NCI-H345 (cell line): Measurements from ENCODE around the gene SHISA6.

Experiments used
- DNase-seq: peaks from one replicate; lab custom pipeline; 2025; lab: John Stamatoyannopoulos, UW

The SHISA6 gene

DNA sequence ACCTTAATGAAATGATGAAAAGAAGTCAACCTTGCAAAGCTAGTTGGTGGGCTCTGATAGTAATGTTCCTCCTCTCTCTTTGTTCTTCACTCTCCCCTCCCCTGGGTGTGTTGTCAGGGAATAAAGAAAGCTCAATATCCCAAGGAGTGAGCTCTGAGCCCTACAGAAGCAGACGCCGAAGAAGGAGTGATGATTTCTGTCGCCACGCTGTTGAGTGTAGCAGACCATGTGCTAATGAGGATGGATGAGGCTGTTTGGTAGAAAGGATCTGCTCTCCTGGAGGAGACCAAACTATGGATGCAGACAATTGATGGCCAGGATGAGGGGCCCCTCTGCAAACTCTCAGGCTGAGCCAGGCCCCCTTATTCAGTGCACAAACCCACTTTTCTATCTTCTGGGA is 217.3 kb downstream of the SHISA6 start:
- no peak for DNase-seq

DNA sequence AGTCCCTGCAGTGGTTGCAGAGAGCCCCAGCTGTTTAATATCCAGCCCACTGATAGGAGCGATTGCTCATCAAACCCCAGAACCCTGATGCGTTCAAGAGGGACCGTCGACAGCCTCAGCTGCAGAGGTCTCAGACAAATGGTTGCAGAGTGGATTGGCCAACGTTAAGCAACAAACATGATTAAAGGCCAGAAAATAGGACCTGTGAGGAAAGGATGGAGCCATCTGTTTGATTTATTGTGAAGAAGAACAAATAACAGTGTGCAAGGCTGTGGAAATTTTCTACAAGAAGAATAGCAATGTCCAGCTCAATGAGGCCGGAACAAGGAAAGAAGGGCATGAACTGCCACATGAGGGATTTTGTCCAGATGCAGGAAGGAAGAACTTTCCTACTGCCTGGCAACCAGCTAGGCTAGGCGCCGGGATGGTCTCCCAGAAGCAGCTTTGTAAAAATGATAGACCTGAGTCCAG is 218.9 kb downstream of the SHISA6 start:
- no peak for DNase-seq

DNA sequence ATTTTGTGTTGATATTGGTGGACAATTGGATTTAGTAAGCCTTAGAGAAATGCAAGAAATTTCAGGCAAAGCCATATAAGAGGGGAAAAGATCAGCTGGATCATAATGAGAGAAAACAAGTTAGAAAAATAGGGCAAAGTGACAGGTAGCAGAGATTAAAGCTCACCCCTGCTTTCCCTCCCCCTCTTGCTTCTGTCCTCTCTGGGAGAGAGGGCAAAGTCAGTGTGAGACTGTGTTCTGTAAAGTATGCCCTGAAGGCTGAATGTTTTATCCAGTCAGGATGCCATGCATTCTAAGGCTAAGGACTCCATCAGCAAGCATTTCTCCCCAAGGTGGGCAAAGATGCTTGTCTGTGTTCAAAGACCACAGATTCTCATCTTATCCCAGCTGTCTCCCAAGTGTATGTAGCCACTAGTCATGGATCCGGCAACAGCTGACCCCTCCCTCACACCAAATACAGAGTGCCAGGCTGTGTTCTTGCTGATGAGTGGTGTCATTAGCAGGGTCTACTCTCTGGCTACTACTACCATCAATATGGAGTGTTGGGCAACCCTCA is 221.1 kb downstream of the SHISA6 start:
- DNase-seq = no peak

DNA sequence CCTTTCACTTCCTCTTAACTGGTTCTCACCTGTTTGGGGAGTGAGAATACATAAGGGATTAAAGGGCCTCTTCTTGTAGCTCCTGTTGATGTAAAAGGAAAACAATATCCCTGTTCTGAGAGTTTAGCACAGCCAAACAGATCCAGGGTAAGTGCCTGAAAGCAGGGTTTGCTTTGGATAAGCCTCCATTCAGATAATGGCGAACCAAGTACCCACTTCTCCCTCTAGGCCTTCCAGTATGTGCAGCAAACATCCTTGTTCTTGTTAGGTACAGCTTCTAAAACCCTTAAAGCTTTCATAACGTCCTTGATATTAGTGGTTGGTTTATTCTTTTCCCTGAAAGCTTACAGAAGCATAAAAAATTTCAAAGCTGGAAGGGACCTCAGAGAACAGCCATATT is 226.6 kb downstream of the SHISA6 start:
- DNase-seq = peak; percentile 19

DNA sequence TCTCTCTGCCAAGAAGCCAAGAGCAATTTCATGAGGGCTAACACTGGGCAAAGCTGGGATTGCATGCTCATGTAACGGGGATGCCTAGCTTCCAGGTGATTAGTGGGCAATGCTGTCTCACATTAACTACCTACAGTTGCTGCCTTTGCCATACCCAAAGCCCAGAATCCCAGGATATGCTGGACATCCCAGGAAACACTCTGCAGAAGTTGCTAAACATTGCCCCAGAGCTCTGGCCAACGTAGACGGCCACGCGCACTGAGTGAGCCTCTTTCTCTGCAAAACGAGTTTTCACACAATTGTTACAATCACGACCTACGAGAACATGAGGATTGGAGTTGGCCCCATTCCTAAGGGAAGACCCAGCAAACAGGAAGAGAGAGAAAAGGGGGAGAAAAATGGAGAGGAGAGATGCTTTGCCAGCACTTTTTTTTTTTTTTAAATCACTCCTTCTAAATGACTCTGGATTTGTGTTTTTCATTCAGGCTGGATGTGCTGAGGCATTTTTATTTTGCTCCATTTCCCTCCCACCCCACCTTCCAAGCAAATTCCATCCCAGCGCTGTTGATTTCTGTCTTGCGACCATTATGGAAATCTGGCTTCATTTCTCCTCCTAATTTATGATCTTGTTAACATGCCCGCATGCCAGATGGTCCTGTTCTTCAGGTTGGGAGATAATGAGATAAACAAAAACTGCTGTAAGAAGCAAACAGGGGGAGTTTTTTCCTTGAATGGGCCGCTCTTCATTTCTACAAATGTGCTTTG is 244.5 kb downstream of the SHISA6 start:
- DNase-seq = no peak

DNA sequence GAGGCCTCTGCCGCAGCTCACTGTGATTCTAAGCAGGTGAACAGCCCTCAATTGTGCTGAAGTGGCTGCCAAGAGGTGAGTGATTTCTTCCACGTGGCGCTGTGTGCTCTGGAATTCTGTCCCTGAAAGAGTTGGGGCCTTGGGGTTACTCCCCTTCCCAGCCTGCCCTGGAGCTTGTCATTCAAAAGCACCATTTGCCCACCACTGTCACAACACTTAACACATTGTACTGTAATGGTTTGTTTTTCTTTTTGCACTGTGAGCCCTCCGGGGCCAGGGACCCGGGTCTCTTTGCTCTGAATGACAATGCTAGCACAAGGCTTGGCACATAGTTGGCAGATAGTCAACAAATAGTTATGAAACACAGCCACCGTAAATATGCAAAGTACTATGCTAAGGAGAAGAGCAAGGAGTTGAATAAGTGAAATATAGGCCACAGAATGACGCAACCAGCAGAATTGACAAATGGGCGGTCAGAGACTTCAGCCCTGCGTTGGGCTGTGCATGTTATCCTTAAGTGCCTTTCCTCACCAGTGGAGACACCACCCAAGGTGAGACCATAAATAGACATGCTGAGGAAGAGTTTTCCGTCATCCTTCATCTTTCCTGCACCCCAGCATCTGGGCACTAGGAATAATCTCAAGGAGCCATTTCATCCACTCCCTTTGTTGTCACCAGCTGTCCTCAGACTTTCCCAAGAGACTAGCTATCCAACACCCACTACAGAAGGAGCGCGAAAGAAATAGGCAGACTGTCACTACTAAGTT is 245.3 kb downstream of the SHISA6 start:
- DNase-seq = no peak

DNA sequence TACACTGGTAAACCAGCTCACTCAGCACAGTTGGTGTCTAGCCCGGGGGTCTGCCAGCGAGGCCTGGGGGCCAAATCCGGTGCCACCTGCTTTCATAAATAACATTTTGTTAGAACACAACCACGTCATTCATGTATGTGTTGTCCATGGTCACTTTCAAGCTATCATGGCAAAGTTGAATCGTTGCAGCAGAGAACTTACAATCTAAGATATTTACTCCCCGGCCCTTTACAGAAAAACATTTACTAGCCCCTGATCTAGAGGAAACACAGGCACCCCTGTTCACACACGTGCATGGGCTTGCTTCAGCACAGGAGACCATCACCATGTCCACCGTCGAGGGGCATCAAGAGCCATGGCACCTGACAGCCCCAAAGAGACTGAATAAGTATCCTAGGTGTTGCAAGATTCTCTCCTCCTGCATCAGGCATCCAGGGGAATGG is 245.9 kb downstream of the SHISA6 start:
- DNase-seq = no peak

DNA sequence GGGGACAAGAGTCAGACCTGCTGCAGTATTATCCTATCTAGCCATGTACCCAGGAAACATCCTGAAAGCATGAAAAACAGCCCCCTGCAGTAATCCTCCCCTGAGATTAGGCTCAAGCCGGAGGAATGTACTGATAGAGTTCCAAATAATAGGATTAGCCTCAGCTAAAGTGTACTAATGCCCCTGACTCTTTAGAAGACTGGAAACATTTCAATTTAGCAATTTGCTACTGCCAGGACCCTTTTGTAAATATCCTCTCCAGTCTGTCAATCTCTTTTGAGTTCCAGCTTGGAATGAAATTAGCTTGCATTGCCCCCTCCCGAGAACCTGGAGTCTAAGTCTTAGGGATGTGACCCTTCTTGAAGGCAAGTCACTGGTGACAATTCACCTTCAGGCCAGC is 246.5 kb downstream of the SHISA6 start:
- DNase-seq = no peak

DNA sequence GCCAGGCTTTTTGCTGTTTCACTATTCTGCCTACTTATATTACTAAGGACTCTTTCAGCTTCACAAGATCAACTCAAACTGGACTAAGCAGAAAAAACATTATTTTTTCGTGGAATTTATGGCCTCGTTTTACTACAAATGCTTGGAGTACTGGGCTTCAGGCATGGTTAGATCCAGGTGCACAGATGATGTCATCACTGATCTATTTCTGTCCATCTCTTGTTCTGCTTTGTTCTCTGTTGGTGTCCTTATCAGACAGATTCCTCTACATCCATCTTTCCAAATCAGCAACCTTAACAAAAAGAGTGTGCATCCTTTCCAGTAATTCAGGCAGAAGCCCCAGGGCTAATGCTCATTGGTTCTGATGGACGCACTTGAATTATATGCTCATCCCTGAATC is 247.4 kb downstream of the SHISA6 start:
- no peak for DNase-seq

DNA sequence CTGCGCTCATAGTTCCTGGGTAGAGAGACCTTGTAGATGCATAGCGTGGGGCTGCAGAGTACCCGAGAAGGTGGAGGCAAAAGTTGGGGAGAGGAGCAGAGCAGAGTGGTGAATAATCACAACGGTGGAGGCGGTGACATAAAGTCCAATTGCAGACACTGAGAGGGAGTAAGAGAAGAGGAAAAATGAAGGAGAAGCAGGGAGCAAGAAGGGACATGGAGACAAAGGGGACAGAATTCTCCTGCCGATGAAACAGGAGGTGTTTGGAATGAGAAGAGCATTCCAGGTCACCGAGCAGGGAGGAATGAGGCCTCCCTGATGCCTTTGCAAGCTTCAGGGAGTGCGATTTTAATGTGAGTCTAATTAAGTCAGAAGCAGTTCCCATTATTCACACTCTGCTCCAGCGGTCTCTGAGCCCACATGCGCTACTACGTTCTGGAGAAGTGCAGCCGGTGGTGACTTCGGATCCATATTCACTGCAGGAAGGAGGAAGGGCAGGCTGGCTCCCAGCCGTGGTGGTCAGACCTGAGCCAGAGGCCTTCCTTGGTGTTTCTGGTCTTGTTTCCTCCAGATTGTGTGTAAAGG is 249.2 kb downstream of the SHISA6 start:
- no peak for DNase-seq

DNA sequence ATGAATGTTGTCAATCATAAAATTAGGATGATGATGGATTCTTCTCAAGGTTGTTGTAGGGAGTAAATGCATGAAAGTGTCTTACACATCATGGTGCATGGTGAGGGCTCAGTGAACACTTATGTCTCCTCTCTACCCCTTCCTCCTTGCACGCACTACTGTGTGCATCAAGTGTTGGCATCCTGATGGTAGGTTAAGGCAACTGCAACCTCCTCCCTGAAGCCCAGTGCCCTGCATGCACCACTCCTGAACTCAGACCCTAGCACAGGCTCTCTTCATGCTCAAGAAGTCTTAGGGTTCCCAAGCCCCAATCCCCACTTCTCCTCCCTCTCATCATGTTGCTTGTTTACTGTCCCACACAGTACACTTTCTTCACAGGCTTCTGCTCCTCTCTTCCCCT is 251.5 kb downstream of the SHISA6 start:
- no peak for DNase-seq

DNA sequence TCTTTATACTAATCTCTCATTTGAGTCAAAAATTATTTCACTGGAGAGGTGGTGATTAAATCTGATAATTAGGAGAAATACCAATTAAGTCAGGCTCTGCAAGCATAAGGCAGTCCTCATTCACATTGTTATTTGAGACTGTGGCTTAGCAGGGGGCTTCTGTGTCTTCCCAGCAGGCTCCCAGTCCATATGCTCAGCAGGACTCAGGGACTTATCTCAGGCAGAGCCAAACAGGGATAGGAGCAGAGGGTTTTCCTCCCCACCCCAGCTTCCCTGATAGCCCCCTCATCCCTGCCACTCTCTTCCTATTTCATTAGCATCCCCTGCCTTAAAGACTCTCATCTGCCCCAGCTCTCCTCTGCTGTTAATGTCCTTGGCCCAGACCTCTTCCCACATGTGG is 252.9 kb downstream of the SHISA6 start:
- peak; percentile 12 for DNase-seq

DNA sequence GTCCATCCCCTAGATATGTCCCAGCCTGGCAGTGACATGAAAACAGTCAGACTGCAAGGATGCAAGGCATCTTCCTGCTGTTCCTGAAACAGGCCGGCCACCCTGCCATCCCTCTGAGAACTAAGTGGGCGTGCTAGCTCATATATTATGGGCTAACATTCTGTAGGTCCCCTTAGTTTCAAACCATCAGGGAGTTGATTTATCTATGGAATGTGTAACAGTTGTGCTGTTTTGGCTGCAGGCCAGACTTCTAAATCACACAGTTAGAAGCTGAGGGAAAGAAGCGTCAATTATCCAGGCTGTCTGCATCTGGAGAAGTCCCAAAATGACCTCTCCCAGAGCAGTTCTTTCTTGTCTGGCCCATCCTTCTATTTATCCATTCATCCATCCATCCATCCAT is 254.6 kb downstream of the SHISA6 start:
- DNase-seq = peak; percentile 2

DNA sequence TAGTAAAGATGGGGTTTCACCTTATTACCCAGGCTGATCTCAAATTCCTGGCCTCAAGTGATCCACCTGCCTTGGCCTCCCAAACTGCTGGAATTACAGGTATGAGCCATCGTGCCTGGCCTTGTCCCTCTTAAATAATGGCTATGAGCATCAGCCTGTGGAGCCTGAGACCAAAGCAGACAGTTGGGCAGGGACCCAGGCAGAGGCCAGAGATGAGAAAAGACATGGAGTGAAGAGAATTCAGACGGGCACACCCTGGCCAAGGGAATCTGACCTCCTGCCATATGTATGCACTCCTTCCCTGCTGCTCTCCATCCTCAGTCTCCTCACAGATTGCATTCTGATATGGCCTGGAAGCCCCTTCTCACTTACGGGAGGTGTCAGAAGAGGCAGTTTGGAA is 258.9 kb downstream of the SHISA6 start:
- DNase-seq = no peak

DNA sequence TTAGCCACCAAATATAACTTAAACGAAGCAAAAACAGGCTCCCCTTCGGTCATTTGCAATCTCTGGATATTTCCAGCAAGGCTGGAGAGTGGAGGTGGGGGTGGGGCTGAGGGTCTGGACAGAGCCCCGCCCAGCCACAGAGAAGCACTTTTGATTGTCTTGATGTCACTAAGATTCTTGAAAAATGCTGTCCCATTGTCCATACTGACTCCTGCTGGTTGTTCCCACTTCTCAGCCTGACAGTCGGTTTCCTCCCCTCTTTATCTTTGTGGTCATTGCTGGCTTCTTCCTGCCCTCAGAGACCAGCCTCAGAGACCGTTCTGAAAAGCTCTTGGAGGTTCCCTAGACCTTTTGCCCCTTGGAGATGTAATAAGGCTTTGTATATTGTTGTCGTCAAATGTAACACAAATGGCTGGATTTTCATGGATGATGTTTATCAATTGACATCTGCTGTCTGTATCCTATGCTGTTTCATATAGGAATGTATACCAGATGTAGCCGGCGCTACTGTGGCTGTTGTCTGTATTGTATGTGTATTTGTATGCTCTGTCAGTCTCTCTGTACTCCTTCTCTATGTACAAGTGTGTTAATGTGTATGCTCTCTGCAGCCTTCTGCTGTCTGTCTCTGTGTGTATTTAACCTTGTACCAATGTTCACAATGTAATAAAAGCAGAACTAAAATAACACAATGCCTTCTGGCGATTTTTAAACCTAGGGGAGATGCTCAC is 262.5 kb downstream of the SHISA6 start:
- DNase-seq = no peak

DNA sequence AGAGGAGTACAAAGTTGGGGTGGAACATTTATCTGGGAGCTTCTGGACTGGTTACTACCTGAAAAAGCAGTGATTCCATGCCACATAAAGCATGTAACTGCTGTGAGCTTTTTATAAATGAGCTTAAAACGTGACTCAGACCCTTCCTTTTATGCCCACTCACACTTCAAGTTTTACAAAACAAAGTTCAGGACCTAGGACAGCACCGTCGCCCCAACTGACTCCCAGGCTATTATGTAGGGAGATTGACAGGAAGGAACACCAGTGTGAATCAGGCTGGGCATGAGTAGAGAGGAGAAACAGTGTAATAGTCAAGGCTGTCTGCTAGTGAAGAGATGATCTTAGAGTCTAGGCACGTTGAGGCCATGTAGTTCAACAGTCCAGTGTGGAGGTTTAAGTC is 265.6 kb downstream of the SHISA6 start:
- no peak for DNase-seq

DNA sequence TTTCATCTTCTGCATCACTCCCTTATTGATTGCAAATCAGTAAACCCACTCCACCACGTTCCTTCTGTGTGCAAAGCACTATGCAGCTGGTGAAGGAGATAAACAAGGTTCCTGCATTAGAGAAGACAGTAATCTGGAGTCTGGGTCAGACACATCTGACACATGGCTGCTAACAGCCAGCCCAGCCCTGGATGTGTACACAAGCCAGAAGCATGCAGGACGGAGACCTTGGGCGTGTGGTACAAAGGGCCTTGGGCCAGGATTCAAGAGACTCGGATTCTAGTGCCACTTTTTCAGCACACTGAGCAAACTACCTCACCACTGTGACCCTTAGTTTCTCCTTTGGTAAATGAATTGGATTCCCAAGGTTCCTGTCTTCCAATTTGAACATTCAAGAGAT is 270.7 kb downstream of the SHISA6 start:
- DNase-seq = no peak

DNA sequence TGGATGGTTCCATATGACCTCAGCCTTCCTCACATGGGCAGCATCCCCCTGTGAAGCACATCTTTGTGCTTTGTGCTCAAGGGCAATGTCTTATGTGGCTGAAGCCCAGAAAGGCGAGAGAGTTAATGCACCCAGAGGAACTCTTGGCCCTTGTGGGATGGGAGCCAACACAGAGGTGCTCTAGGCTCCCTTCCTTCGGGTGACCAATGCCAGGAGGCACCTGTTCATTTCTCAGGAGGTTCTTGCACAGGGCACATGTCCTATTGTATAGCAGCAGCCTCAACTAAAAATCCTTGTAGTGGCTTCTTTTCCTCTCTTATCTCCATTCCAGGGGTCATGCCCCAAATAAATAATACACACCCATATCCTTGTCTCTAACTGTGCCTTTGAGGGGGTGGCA is 273.6 kb downstream of the SHISA6 start:
- DNase-seq = no peak

DNA sequence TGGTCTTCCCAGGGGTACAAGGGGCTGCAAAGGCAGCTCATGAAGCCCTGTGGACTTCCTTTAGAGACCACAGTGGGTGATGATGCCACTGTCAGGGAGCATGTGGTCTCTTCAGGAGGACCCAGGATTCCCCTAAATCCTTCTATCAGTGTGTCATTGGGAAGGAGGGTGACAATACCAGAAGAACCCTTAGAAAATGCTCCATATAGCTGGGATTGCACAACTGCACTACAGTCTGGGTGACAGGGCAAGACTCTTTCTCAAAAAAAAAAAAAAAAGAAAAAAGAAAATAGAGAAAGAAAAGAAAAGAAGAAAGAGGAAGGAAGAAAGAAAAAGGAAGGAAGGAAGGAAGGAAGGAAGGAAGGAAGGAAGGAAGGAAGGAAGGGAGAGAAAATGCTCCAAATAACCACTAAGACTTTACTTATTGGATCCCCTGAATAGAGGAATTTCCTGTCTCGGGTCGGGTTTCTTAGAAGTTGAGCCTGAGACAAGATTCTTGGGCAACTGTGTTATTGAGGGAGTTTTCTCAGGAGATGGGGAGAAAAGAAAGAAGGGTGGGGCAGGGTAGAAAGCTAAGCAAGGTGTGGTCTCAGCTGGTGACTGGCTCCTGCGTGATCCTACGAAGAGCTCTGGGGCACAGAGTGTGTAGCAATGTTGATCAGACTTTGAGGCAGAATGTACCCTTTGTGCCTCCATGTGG is 274.1 kb downstream of the SHISA6 start:
- no peak for DNase-seq

DNA sequence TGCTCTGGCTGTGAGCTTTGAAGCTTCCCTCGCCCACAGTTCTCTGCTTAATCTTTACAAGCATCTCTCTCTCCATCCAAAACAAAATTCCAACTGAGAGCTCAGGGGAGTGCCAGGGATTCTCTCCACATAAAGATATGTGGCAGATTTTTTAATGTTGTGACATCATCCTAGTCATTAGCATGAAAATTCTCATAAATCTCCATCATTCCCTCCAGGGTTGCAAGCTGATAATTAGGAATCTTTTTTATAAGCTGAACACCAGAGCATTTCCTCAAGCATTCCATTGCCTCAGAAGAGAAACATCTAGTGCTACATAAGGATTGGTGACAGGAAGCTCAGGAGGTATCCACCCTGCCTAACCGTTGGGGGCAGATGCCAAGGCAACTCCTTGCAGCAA is 274.9 kb downstream of the SHISA6 start:
- no peak for DNase-seq

DNA sequence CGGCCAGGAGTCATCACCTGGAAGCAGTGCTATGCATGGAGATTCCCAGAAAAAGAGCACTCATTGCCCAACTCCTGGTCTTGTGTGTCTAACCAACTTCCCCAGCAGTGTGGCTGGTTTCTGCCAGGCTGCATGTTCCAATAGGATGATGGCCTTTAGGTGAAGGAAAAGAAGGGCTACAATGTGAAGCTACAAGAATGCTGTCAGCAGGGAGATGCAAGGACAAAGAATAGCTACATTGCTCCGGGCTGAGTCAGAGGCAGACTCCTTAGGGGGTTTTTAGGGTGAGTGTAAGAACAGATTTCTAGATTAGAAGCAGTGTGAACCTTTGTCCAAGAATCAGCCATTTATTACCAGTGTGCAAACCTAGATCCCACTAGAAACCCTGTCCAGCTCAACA is 294.2 kb downstream of the SHISA6 start:
- no peak for DNase-seq

DNA sequence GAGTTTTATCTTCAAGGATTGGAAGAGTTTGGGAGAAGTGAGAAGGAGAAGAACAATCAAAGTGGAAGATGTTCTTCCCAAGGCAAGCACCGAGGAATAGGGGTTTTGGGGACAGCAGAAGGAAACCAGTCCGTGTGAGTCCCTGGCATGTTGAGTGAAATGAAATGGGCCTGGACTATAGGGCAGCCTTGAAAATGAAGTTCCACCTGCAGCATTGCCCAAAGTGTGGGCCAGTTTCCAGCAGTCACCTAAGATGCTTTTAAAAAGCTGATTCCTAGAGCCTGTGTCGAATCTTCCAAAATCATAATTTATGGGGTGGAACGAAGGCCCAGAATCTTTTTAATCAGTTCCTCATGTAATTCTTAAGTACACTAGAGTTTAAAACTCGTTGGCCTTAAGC is 297.4 kb downstream of the SHISA6 start:
- DNase-seq = no peak
